IPS-15b (cell line): ENCODE data around the gene SRSF10.
"Not testable (repeated sequence)": the region's sequence is repeated elsewhere in the genome, so short reads cannot be mapped to it uniquely, and the experiment has no call there.

Experiments
- H3K27me3 ChIP-seq: one replicate; pipeline ENCODE4 v1.6.1; 2013; ENCODE audit warnings: low read length; ENCODE audit not compliant: control insufficient read depth, insufficient read depth
- H3K36me3 ChIP-seq: one replicate; pipeline ENCODE4 v1.6.1; 2013; ENCODE audit warnings: low read length; ENCODE audit not compliant: control insufficient read depth, insufficient read depth
- H3K4me1 ChIP-seq: one replicate; pipeline ENCODE4 v1.6.1; 2013; ENCODE audit warnings: mild to moderate bottlenecking, low read length; ENCODE audit not compliant: control insufficient read depth, insufficient read depth
- H3K4me3 ChIP-seq: one replicate; pipeline ENCODE4 v1.5.1; 2013; ENCODE audit warnings: low read depth, low read length
- H3K9ac ChIP-seq: one replicate; pipeline ENCODE4 v1.6.1; 2013; ENCODE audit warnings: low read depth, mild to moderate bottlenecking, low read length
- H3K9me3 ChIP-seq: one replicate; pipeline ENCODE4 v1.6.1; 2013; ENCODE audit warnings: mild to moderate bottlenecking, low read length; ENCODE audit not compliant: control insufficient read depth, insufficient read depth

The SRSF10 gene

GRCh38 chr1:23989263-23989662, 9.1 kb upstream of the SRSF10 start:
- H3K4me1 ChIP-seq: no peaks in the 10 kb centered on the region
- H3K9ac ChIP-seq: no peak overlapping the region
- no peaks in the 10 kb centered on the region for H3K36me3 ChIP-seq
- no peaks in the 10 kb centered on the region for H3K9me3 ChIP-seq
- no peak overlapping the region for H3K4me3 ChIP-seq
- H3K27me3 ChIP-seq: no peaks in the 10 kb centered on the region

DNA sequence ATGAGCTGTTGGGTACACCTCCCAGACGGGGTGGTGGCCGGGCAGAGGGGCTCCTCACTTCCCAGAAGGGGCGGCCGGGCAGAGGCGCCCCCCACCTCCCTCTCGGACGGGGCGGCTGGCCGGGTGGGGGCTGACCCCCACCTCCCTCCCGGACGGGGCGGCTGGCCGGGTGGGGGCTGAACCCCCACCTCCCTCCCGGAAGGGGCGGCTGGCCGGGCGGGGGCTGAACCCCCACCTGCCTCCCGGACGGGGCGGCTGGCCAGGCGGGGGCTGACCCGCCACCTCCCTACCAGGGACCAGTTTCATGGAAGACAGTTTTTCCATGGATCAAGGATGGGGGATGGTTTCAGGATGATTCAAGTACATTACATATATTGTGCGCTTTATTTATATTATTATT, 6.9 kb upstream of the SRSF10 start:
- not testable (repeated sequence) for H3K4me3 ChIP-seq, H3K4me1 ChIP-seq, H3K27me3 ChIP-seq, H3K9ac ChIP-seq, H3K9me3 ChIP-seq, H3K36me3 ChIP-seq

GRCh38 chr1:23984417-23985186, 4.5 kb upstream of the SRSF10 start:
- no peak overlapping the region for H3K4me3 ChIP-seq
- peaks cover 3% of the 10 kb centered on the region for H3K36me3 ChIP-seq
- no peak overlapping the region for H3K9ac ChIP-seq
- no peaks in the 10 kb centered on the region for H3K9me3 ChIP-seq
- H3K4me1 ChIP-seq: peaks cover 4% of the 10 kb centered on the region
- no peaks in the 10 kb centered on the region for H3K27me3 ChIP-seq

DNA sequence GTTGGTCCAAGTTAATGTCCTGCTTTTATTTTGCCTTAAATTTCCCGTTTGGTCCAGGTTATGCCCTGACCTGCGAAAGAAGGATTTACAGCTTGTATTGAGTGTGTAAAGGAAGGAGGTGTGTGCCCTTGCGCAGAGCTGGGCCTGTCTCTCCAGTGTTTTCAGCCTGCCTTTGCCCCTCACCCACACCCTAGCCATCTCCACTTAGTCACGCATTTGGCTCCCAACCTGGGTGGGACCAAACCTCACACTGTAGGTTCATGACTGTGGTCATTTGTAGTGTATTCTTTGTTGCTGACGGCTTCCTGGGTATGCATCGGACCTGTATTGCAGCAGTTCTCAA, 572 bp upstream of the SRSF10 start:
- H3K9me3 ChIP-seq: no peaks in the 10 kb centered on the region
- H3K27me3 ChIP-seq: no peaks in the 10 kb centered on the region
- peak overlapping the region; percentile 40 for H3K4me3 ChIP-seq
- H3K4me1 ChIP-seq: peaks cover 23% of the 10 kb centered on the region
- peak overlapping the region; percentile 99 for H3K9ac ChIP-seq
- H3K36me3 ChIP-seq: peaks cover 10% of the 10 kb centered on the region

DNA sequence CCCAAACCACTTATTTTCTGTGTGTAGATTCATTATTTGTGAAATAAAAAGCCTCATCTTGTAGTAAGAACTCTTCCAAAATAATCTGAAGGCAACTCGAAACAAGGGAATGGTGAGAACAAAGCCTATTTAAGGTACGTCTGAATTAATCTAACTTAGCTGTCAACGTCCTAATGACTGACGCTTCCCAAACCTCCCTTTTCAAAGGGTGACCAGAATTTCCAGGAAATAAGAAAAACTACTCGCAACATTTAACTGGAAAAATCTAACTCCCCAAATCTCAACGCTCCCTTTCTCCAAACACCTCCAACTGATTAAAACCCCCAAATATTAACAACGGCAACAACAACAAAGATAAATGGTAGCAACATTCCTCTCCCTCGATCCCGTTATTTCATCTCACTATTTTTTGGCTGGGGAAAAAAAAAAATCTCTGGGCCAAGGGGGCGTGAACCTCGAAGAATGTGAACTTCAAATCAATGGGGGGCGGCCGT, 693 bp downstream of the SRSF10 start:
- Histone ChIP-seq H3K36me3 (peaks cover 10% of the 10 kb centered on the region), H3K4me3 (peak overlapping the region; percentile 89), H3K27me3 (no peaks in the 10 kb centered on the region), H3K9me3 (no peaks in the 10 kb centered on the region), H3K4me1 (peaks cover 23% of the 10 kb centered on the region), H3K9ac (peak overlapping the region; percentile 99)

GRCh38 chr1:23978805-23979204, 1.3 kb downstream of the SRSF10 start:
- peaks cover 16% of the 10 kb centered on the region for H3K36me3 ChIP-seq
- H3K4me3 ChIP-seq: peak overlapping the region; percentile 89
- H3K9me3 ChIP-seq: no peaks in the 10 kb centered on the region
- H3K9ac ChIP-seq: peak overlapping the region; percentile 55
- no peaks in the 10 kb centered on the region for H3K27me3 ChIP-seq
- peaks cover 23% of the 10 kb centered on the region for H3K4me1 ChIP-seq

DNA sequence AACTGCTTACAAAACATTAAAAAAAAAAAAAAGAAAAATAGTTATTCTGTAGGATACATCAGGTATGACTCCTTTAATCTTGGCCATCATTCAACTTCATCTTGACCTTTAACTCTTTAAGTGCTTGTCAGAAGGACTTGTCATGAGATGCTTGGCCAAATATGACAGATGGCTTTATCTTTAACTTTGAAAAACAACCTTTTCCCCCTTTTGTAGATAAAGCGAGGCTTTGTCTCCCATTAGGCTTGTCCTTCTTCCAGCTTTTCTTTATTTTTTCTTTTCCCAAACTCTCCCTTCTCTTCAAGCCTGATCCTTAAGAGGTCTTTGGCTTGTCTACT, 2.3 kb downstream of the SRSF10 start:
- Histone ChIP-seq H3K4me1 (peaks cover 23% of the 10 kb centered on the region), H3K4me3 (peak overlapping the region; percentile 89), H3K9ac (no peak overlapping the region), H3K36me3 (peaks cover 26% of the 10 kb centered on the region), H3K27me3 (no peaks in the 10 kb centered on the region), H3K9me3 (no peaks in the 10 kb centered on the region)

DNA sequence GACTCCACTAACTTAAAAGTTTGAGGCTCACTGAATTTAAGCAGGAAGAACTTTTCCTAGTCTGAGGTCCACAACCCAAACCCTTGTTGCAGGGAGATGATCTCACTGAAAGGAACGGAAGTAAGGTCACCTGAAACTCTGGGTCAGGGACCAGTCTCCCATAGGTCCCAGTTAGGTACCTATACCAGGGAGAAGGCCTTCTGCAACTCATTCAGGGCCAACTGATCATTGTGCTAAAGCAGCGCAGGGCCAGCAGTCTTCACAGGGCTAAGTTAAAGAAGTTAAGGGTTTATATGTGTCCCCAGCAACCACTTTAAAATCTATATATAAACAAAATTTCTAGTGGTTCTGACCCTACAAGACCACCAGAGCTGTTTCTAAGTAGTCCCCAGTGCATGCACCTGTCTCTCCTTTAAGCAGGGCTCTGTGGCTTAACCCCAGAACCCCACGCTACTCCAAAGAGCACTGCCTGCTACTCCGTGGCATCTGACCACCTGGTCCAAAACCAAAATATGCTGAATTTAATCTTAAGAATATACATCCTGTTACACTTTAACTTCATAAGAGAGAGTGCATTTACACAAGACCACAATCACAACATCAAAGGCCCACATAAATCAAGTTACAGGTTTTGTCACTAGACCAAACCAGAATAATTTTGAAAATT, 2.8 kb downstream of the SRSF10 start:
- no peaks in the 10 kb centered on the region for H3K27me3 ChIP-seq
- no peak overlapping the region for H3K9ac ChIP-seq
- H3K4me1 ChIP-seq: peaks cover 23% of the 10 kb centered on the region
- peak overlapping the region; percentile 9 for H3K4me3 ChIP-seq
- peaks cover 27% of the 10 kb centered on the region for H3K36me3 ChIP-seq
- no peaks in the 10 kb centered on the region for H3K9me3 ChIP-seq

DNA sequence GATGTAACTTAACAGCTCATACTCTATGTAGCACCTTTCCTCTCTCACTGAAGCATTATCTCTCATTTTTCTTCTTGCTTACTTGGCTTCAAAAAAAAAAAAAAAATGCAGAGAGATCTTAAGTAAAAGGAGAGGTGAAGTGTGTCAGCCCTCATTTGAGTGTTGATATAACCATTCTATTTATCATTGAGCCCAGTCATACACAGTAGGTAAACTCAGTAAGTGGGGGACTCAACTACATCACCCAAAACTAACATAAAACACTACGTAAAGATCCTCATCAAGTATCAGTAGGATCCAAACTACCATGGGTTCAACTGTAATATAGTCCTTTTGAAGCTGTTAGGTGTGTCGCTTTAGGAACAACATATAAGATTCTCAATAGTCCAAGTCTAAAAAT, 12.3 kb downstream of the SRSF10 start:
- Histone ChIP-seq H3K9ac (no peak overlapping the region), H3K4me1 (no peaks in the 10 kb centered on the region), H3K36me3 (peaks cover 7% of the 10 kb centered on the region), H3K9me3 (no peaks in the 10 kb centered on the region), H3K27me3 (no peaks in the 10 kb centered on the region), H3K4me3 (no peak overlapping the region)

DNA sequence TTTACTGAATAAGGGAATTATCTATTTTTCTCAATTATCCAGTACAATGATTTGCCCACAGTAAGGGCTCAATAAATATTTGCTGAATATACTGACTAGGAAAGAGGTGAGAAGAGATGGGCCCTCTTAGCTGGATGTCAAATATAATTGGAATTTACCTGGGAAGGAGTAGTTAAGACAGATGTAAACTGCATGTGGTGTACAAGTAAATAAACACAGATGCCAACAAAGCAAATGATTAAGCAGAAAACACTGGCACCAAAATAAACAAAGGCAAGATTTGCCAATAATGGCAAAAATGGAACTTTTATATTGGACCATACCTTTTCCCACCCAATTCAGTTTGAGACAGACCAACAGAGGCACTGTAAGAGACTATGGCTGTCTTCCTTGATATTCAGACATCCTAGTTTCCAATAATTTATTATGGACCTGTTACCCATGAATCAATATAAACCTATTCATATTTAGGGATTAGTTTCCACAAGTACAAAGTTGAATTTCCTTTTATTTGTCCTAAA, 13.1 kb downstream of the SRSF10 start:
- no peaks in the 10 kb centered on the region for H3K9me3 ChIP-seq
- no peaks in the 10 kb centered on the region for H3K27me3 ChIP-seq
- H3K4me1 ChIP-seq: no peaks in the 10 kb centered on the region
- H3K9ac ChIP-seq: no peak overlapping the region
- no peak overlapping the region for H3K4me3 ChIP-seq
- peaks cover 5% of the 10 kb centered on the region for H3K36me3 ChIP-seq

- H3K9ac ChIP-seq: no peak overlapping the region
- H3K4me3 ChIP-seq: no peak overlapping the region
- no peaks in the 10 kb centered on the region for H3K4me1 ChIP-seq
- no peaks in the 10 kb centered on the region for H3K36me3 ChIP-seq
- H3K9me3 ChIP-seq: no peaks in the 10 kb centered on the region
- H3K27me3 ChIP-seq: no peaks in the 10 kb centered on the region
Observed at GRCh38 chr1:23964790-23965740, 15.1 kb downstream of the SRSF10 start.
